HL-60/S4 (cell line): ENCODE results near the gene NME7.

Experiments
- in situ Hi-C: fragments of 300-500 bp; cut with MboI; formaldehyde crosslinking; loops from 2 replicates; pipeline ENCODE4 v1.14.3; 2022; ENCODE audit warnings: low sequenced_read_pairs

NME7 gene

DNA sequence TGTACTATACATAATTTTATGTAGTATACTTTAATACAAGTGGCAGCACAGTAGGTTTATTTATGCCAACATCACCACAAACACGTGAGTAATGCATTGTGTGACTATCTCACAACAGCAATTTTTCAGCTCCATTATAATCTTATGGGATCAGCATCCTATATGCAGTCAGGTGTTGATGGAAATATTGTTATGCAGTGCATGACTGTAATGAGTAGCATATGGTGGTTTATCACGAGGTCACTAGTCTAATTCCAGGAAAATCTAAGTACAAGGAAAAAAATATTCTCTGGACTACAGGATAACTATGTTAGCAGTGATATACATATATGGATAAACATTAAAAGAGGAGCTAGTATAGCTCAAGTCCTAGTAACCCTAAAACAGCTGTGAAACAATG lies 192.1 kb downstream of the NME7 start:
- in situ Hi-C loops: no loop called here

DNA sequence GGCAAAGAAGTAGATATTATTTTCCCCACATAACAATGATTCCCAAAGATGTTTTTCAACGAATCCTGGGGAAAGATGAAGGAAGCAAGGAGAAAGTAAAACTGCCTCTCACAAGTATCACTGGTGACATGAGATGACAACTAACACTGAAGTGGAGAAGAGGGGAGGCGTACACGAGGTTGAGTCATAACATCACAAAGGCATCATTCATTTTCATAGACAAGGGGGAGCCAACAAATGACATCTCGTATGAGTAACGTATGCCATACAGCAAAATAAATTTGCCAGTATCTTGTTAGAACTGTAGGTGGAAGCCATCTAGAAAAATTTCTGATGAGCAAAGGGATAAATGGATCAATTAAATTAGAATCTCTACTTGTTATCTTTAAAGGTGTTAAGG lies 204.5 kb downstream of the NME7 start:
- in situ Hi-C loops: no loop called here

DNA sequence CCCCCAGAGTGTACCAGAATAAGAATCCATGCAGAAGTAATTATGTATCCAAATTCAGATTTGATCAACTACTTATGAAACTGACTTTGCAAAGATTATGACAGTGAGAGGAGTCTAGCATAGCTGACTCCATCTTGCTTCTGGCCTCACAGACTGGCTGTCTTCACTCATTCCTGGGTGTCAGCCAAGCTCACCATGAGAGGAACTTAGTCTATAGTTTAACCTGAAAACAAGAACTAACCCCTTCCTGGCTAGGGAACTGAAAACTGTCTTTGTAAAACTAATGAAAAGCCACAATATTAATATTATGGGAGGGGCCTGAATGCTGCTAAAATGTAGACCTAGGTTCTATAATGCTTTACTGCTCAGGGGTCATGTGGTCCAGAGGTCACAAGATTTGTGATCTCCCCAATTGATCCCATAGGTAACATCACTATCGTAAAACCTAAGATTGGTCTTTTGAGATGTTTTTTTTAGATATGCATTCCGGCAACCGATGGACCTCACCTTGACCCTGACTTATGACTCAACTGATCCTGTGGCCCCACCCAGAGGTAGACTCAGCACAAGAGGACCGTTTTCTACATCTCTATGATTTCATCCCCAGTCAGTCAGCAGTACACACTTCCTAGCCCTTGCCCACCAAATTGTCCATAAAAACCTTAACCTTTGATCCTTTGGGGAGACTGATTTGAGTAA lies 206.0 kb downstream of the NME7 start:
- in situ Hi-C loops: no loop called here

DNA sequence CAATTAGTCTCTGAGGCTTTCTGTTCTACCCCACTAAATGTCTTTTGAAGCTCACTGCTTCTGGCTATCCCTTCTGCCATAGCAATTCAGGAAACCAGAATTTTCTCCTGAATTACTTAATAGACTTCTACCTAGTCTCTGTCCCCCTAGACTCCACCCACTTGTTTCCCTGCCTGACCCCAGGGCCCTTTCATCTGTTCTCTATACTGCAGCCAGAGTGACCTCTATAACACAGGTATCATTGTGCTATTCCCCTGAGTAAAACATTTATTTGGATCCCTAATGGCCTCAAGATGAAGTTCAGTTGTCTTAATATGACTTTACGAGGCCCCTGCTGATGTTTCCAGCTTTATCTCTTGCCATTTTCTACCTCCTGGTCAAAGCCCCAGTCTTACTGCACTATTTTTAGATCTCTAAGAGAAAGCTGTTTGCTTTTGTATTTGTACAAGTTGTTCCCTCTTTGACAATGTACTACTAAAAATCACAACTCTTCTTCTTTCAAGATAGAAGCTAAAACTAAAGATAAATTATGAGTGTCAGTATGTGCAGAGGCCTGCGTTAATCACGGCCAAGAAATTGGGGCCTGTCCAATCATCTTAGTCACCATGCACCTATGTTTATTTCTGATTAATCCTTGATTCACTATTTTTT lies 206.6 kb downstream of the NME7 start:
- in situ Hi-C loops: no loop called here

DNA sequence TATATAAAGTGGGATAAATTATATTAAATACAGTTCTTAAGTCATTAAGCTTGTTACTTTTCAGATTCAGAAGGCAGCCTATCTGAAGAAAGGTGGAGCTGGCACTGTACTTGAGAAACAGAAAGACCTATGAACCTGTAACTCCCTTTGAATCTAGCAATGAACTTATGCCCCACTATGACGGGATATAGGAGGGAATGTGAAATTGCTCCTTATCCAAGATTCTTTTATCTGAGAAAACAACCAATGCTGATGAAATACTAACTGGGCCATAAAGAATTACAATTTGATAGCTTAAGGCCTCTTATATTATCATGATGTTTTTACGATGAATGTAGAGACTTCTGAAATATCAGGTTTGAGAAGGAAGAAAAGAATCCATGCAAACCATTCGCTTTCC lies 211.0 kb downstream of the NME7 start:
- in situ Hi-C loops: no loop called here

DNA sequence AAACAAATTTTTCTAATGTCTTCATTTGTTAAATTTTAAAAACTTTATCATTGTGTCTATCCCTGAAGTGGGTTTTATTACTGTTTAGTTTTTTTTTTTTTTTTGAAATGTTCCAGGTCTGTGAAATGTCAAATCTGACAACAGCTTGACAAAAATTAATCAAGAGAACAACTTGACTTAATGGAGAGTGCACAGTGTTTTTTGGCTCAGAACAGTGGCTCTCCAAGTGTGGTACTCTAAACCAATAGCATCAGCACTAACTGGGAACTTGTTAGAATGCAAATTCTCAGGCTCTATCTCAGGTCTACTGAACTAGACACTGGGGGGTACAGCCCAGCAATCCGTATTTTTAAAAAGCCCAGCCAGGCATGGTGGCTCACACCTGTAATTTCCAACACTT lies 211.9 kb downstream of the NME7 start:
- in situ Hi-C loops: no loop called here

DNA sequence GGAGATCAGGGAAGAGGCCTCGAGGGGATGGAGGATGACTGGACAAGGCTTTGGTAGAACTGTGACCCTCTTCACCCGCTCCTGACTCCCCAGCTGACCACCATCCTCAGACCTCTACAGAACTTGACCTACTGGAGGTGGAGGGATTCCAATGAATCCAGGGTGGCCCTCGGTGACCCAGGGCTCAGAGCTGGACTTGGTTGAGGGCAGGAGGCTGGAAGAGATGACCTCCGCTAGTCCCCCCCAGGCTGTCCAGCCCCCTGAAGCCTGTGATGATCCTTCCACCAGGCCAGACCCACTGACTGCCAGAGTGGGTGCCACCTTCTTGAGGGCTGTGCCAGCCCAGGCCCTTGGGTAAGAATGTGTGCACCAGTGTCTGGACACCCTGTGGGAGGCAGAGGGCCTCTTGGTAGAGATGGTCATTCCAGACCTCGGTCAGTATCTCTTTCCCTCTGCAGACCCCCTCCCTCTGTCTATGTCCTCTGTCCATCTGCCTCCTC lies 216.2 kb downstream of the NME7 start:
- in situ Hi-C loops: no loop called here

DNA sequence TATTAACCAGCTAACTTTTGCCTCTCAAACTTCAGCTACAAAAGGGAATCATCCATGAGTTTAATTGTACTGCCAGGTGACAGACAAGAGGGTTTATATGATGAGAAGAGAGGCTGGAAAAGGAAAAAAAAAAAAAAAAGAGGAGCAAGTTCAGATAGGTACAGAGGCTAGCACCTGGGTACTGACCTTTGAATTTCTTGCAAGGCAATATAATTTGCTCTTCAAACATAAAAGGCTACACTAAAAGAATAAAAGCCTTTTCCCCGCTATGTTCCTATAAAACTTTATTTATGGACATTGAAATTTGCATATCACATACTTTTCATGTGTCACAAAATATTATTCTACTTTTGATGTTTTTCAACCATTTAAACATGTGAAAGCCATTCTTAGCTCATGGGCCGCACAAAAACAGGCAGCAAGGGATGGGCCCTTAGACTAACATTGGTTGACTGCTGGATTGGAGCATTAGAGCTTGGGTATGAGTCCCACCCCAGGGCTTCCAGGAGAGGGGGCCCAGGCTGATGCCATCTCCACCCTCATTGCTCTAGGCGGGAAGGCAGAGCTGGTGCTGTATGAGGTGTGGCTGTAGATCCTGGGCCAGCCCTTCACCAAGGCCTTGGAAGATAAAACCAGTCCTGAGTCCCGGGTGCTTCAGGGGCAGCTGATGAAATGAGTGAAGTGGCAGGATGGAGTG lies 216.8 kb downstream of the NME7 start:
- in situ Hi-C loops: no loop called here

DNA sequence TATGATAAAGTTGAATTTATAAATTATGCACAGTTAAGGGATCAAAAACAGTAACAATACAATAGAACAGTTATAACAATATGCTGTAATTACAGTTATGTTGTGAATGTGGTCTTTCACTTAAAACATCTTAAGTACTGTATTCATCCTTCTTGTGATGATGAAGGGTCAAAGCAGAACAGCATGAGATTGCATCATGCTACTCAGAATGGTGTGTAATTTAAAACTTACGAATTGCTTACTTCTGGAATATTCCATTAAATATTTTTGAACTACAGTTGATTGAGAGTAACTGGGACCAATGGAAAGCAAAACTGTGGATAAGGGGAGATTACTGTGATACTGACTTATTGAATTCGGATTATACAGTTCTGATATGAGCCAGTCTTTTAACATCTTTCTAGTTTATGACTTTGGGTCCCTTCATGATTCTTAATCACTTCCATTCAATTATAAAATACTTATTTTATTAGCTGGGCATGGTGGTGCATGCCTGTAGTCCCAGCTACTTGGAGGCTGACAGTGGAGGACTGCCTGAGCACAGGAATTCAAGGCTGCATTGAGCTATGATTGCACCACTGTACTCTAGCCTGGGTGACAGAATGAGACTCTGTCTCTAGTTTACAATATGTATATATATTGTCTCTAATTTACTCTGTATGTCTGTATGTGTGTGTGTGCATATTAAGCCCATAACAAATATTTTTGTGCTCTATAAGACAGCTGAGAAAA lies 217.9 kb downstream of the NME7 start:
- in situ Hi-C loops: loop anchor here (25.0 kb wide), 1 partner anchor 512 kb away; no protein-coding TSS in a partner anchor

DNA sequence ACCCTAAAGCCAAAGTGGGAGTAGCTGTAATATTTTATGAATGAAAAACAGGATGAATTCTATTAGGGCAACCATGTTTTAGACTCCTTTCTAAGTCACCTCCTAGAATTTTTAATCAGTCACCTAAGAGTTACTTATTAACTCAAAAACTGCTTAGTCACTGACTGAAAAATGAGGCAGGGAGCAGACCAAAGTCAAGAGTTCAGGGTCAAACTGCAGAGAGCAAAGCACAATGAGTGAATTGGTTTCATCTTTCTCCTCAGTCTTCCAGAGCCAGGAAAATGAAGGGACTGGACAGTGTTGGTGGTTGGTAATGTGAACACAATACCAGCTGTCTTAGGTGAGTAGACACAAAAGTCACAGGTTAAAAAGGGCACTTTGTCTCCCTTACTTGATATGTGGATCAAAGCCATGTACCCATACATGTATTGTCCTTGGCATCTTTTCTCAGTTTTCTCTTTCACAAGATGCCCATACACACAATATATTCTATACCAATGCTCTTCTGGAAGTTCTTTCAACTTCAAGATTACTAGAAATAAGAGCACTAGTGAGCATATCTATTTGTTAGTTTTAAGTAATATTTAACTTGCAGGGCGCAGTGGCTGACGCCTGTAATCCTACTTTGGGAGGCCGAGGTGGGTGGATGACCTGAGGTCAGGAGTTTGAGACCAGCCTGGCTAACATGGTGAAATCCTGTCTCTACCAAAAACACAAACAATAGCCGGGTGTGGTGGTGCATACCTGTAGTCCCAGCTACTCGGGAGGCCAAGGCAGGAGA lies 218.9 kb downstream of the NME7 start:
- in situ Hi-C loops: loop anchor here (25.0 kb wide), 1 partner anchor 511 kb away; no protein-coding TSS in a partner anchor

DNA sequence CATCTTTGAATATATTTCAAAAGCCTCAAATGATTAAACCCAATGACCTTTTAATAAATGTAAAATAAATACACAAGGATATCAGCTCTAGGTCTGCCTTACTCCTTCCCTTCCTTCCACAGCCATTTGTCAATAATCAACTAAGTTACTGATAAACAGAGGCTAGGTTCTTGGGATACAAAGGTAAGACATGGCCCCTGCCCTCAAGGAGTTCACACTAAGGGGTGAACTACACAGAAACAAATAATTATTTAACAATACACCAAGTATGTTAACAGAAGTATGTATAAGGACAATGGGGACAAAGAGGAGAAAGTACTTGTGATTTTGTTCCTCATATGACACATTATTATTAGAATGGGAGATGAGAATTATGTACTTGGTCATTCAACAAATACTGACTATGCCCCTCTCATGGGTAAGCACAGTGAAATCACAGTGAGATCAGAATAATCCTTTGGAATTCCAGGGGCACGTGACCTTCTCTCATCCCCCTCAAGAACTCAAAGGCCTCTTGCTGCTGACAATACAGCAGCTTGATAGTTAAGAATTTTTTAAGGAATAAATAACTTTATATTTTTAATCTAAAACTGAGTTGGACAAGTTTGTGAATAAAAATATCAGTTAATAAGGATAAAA lies 220.9 kb downstream of the NME7 start:
- in situ Hi-C loops: loop anchor here (25.0 kb wide), 1 partner anchor 509 kb away; no protein-coding TSS in a partner anchor

DNA sequence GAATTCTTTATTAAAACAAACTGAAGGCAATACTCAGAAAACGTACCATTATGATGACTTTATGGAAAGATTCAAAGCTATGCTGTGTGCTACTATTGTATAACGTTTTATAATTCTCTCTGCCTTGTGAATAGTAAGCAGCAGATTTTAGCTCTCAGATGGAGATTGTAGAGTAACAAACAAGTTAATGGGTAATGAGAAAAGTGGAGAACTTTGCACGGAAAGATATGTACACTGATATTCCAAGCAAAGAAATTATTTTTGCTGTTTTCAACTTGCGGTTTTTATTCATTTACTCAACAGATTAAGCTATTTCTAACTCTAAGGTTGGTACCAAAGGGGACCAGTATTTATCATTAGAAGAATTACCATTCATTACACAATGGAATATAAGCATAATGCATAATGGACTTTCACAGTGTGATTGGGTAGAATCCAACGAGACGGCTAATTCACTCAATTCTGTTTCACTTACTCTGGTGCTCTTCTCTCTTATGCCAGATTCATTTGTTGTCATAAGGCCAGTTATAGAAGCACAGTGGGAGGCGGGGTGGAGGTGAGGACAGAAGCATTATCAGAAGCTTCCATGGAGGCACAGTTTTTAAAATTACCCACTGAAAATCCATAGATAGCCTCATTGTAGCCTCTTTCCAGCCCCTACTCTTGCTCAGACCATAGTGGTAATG lies 222.5 kb downstream of the NME7 start:
- in situ Hi-C loops: loop anchor here (25.0 kb wide), 1 partner anchor 508 kb away; no protein-coding TSS in a partner anchor

DNA sequence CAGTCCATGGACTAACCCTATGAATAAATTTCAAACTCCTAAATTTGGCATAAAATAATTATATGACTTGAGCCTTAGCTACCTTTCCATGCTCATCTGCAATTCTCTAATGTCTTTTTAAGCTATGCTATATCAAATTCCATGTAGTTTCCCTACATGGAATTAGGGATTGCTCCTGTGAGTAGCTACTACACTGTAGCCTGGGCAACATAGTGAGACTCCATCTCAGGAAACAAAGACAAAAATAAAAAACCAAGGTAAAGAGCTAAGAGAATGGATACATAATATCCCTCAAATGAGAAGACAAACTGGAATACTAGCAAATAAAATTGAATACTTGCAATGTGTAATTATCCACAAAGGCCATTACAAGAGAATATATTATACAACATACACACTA lies 223.6 kb downstream of the NME7 start:
- in situ Hi-C loops: loop anchor here (25.0 kb wide), 1 partner anchor 507 kb away; no protein-coding TSS in a partner anchor

DNA sequence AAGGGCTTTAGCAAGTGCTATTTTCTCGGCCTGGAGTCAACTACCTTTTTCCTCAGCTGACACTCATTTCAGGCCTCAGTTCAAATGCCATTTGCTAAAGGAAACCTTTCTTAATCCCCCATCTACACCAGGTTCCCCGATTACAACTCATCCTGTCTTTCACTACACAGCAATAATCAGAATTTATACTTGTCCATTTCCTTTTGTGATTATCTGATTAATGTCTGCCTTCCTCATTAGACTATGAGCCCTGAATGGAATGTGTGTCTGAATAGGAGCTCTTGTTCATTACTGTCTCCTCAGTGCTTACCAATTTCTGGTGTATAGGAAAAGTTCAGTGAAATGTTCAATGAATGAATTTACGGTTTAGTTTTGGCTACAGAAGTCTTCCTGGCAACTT lies 224.3 kb downstream of the NME7 start:
- in situ Hi-C loops: loop anchor here (25.0 kb wide), 1 partner anchor 506 kb away; no protein-coding TSS in a partner anchor

DNA sequence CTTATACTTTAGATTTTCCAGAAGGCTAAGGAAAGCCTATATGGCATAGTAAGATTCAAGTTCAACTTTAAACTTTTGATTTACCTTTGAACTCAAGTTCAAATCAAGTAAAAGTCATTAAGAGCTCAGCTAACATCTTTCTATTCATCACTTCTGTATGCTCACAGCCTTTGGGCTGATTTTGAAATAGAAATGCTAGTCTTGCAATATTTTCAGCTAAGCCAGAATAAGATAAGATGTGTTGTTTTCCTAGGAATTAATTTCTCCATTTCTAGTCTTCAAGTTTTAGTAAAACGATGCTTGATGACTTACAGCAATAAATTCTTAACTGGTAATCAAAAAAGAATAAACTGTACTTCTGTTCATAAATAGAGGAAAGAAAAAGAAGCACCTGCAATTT lies 225.5 kb downstream of the NME7 start:
- in situ Hi-C loops: loop anchor here (25.0 kb wide), 1 partner anchor 505 kb away; no protein-coding TSS in a partner anchor

DNA sequence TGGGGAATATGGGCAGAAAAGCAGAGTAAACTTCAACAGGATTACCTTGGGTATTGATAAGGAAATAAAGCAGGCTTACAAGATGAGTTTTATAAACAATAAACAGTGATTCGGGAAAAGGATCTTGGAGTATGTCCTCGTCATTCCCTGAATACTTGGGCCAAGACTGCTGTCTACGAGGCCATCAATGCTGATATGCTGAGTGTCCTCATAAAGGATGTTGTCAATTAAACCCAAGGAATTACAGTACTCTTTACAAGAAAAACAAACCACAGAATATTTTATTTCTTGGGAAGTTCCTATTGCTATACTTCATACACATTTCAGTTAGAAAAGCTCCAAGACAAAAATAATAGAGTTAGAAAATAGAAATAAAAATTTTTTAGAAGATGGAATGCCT lies 226.2 kb downstream of the NME7 start:
- in situ Hi-C loops: loop anchor here (25.0 kb wide), 1 partner anchor 504 kb away; no protein-coding TSS in a partner anchor

DNA sequence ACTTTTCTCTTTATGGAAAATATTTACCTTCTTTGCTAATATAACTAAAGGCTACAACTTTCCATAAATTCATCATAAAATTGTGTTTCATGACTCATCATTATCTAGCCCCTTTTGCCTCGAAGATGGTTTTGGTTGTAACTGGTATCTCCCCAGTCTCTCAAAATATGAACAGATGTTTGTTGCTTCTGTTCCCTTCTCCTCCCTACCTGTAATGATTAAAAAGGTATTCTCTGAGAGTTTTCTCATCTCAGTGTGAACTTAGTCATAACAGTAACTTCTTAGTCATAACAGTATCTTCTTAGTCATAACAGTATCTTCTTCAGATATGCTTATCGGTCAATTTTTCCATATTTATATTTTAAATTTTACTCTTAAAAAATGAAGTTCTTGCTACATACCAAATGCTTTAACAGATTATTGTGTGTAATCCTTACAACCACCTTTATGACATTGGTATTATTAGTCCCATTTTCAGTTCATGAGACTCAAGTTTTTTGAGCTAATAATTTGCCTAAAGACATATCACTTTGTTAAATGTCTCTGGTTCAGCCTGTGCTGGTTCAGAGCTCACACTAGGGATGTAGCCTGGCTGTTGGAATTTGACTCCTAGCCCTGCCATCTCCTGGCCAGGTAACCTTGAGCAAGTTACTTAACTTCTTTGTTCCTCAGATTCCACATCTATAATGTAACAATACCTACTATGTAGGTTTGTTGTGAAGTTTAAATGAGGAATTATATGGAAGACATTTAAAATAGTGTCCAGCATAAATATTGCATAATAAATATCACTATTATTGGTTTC lies 228.5 kb downstream of the NME7 start:
- in situ Hi-C loops: loop anchor here (25.0 kb wide), 1 partner anchor 502 kb away; no protein-coding TSS in a partner anchor

DNA sequence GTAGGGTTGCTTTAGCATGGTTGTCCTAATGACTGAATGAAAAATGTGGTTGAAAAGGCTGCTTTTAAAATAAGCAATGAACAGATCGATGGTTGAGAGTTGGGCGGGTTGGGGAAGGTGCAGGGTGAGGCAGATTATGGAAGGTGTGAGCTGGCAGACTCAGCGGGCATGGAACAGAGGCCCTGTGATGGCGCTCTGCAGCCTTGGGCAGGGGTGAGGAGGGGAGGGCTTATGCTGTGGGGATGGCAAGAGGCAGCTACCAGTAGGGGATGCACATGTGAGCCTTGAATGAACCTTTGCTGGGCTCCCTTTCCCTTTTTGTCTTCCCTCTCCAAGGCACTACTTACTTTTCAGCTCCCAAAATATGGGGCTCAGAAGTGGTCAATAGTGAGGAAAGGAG lies 230.2 kb downstream of the NME7 start:
- in situ Hi-C loops: loop anchor here (25.0 kb wide), 1 partner anchor 500 kb away; no protein-coding TSS in a partner anchor
